ENCODE results near the gene TNFAIP8L2. TPM values are rescaled to one million over a fixed set of nuclear protein-coding genes. Genes with fewer than 3 reads are reported as not detected.
A peak's percentile ranks its signal among the peaks of the same experiment; 100 is the strongest.

The TNFAIP8L2 gene
- total RNA-seq, 6 experiments from 2014 or later = 1.1 to 4.2 (median 2.2) TPM

DNA sequence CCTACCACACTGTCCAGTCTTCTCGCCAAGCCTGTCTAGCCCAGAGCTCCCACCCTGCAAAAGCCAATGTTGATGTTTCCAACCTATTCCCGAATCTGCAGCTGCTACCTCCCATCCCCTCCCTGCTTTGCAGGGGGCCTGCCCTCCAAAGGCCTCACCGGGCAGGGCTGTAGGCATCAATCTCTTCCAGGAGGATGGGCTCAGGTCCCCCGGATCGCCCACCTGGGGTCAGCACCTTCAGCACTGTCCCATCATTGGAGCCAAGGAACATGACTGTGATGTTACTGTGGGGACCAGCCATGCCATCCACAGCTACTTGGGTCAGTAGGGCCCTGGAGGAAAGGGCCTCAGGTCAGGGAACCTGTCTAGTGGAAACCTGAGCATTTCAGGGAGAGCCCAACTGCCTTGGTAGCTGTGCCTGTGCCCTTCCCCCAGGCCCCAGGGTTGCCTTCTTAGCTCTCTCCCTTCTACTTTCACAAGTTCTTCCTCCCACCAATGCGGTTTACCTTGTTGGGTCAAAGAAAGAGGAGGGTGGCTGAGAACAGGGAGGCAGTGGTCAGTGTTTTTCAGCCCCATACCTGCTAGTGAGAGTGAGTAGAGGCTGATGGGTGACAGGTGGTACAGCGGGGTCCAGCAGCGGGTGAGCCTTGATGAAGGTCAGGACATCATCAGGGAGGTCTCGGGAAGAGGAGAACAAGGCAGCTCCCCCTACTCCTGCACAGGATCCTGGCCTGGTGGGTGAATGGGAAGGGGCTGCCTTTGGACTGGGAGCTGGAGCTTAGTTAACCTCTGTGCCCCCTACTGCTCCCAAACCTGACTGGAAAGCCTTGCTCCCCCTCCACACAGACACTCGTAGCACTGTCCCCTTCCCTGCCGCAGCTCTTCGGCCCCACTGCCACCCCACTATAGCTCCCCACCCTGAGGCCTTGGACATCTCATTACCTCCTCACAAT lies 20.7 kb upstream of the TNFAIP8L2 start:
- Histone ChIP-seq H3K4me1 (no peaks in the 10 kb centered on the region), H3K36me3 (no peaks in the 10 kb centered on the region), H3K9me3 (no peaks in the 10 kb centered on the region), H3K27ac (no peak overlapping the region), H3K4me3 (no peak overlapping the region), H3K27me3 (no peaks in the 10 kb centered on the region)
- intact Hi-C loops (cut with DNase I) = no loop called here
- DNase-seq (peak in 1 of 3 donors; percentile 33), ATAC-seq (no peak)
- WGBS (ENCODE audit: insufficient coverage, low coverage, low lambda C conversion rate, missing lambda C conversion rate) = 93% methylated on average over 5 of the region's 12 CpGs
- TF ChIP-seq, protein P1, sequence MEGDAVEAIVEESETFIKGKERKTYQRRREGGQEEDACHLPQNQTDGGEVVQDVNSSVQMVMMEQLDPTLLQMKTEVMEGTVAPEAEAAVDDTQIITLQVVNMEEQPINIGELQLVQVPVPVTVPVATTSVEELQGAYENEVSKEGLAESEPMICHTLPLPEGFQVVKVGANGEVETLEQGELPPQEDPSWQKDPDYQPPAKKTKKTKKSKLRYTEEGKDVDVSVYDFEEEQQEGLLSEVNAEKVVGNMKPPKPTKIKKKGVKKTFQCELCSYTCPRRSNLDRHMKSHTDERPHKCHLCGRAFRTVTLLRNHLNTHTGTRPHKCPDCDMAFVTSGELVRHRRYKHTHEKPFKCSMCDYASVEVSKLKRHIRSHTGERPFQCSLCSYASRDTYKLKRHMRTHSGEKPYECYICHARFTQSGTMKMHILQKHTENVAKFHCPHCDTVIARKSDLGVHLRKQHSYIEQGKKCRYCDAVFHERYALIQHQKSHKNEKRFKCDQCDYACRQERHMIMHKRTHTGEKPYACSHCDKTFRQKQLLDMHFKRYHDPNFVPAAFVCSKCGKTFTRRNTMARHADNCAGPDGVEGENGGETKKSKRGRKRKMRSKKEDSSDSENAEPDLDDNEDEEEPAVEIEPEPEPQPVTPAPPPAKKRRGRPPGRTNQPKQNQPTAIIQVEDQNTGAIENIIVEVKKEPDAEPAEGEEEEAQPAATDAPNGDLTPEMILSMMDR (IDR thresholded peaks at IDR 0.05) = no peak
- no peak for TF ChIP-seq POLR2A (IDR thresholded peaks at IDR 0.05)

GRCh38 chr1:151137789-151138188 lies 18.7 kb upstream of the TNFAIP8L2 start:
- Histone ChIP-seq H3K4me1 (no peaks in the 10 kb centered on the region), H3K9me3 (no peaks in the 10 kb centered on the region), H3K36me3 (no peaks in the 10 kb centered on the region), H3K27ac (no peak overlapping the region), H3K4me3 (no peak overlapping the region), H3K27me3 (no peaks in the 10 kb centered on the region)
- 100% methylated on average over 3 of the region's 7 CpGs for WGBS (ENCODE audit: insufficient coverage, low coverage, low lambda C conversion rate, missing lambda C conversion rate)
- DNase-seq (peak in 1 of 3 donors; percentile 44), ATAC-seq (no peak)
- intact Hi-C loops (cut with DNase I) = no loop called here
- TF ChIP-seq, protein P1 (IDR thresholded peaks at IDR 0.05) = no peak
- TF ChIP-seq POLR2A (IDR thresholded peaks at IDR 0.05) = no peak

- WGBS (ENCODE audit: insufficient coverage, low coverage, low lambda C conversion rate, missing lambda C conversion rate) = 100% methylated on average over 2 of the region's 5 CpGs
- ATAC-seq (no peak), DNase-seq (no peak)
- H3K4me3 ChIP-seq = no peak overlapping the region
- H3K4me1 ChIP-seq = peaks cover 0 to 11% (median 5%) of the 10 kb centered on the region in 4 donors
- TF ChIP-seq, protein P1 (IDR thresholded peaks at IDR 0.05) = no peak
- TF ChIP-seq POLR2A (IDR thresholded peaks at IDR 0.05) = no peak
- intact Hi-C loops (cut with DNase I) = no loop called here
- no peaks in the 10 kb centered on the region for H3K36me3 ChIP-seq
- no peaks in the 10 kb centered on the region for H3K9me3 ChIP-seq
- no peaks in the 10 kb centered on the region for H3K27me3 ChIP-seq
- no peak overlapping the region for H3K27ac ChIP-seq
Measured at GRCh38 chr1:151142411-151143056, 13.9 kb upstream of the TNFAIP8L2 start.

DNA sequence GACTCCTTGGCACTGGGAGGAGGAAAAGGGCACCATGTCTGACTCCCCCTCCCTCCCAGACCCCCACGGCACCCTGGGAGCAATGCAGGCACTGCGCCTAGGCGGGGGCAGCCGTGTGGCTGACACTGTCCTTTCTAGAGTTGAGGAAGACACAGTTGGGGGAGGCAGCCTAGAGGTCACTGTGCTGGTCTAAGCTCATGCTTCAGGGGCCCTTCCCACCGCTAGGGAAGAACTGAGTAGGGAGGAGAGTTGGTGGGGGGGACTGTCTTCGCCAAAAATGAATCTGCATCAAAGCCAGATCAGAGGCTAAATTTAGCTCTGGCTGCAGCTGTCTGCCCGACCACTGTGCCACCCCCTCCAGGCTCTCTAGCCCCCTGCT lies 13.4 kb upstream of the TNFAIP8L2 start:
- Histone ChIP-seq H3K4me1 (peaks cover 0 to 16% (median 5%) of the 10 kb centered on the region in 4 donors), H3K9me3 (no peaks in the 10 kb centered on the region), H3K36me3 (no peaks in the 10 kb centered on the region), H3K4me3 (no peak overlapping the region), H3K27ac (no peak overlapping the region), H3K27me3 (no peaks in the 10 kb centered on the region)
- TF ChIP-seq, protein P1 (IDR thresholded peaks at IDR 0.05) = no peak
- no peak for TF ChIP-seq POLR2A (IDR thresholded peaks at IDR 0.05)
- WGBS (ENCODE audit: insufficient coverage, low coverage, low lambda C conversion rate, missing lambda C conversion rate) = 80% methylated on average over 1 of the region's 7 CpGs
- DNase-seq (no peak), ATAC-seq (no peak)
- intact Hi-C loops (cut with DNase I) = no loop called here
